Endothelial cell of umbilical vein (primary cell): ENCODE measurements around the gene BMPR1A.

Experiments used
- CTCF ChIP-seq, 2 donors: IDR thresholded peaks; 1 replicate in 1 of 2; 2 replicates in 1 of 2; pipeline ENCODE4 v1.5.1; 2011; ENCODE audit warnings: low read length in 2 of 2, mild to moderate bottlenecking in 2 of 2, moderate library complexity in 2 of 2, control low read depth in 1 of 2, inconsistent platforms in 1 of 2, low read depth in 1 of 2; ENCODE audit not compliant: insufficient read depth in 1 of 2; ENCODE audit errors: extremely low read depth in 1 of 2
- EZH2 ChIP-seq: IDR thresholded peaks from 2 replicates; pipeline ENCODE4 v1.6.1; 2012; ENCODE audit warnings: borderline replicate concordance, low read depth, mild to moderate bottlenecking, moderate library complexity, low read length, inconsistent platforms; ENCODE audit not compliant: severe bottlenecking
- FOS ChIP-seq: IDR thresholded peaks from 2 replicates; pipeline ENCODE4 v1.6.1; 2011; ENCODE audit warnings: mild to moderate bottlenecking, low read length, moderate library complexity, borderline replicate concordance; ENCODE audit not compliant: insufficient read depth
- GATA2 ChIP-seq: IDR thresholded peaks from 2 replicates; pipeline ENCODE4 v1.7.0; 2011; ENCODE audit warnings: low read depth, mild to moderate bottlenecking, moderate library complexity, mixed read lengths, low read length; ENCODE audit not compliant: insufficient read length, insufficient read depth
- MYC ChIP-seq: IDR thresholded peaks from one replicate; pipeline ENCODE4 v1.6.1; 2011; ENCODE audit warnings: mild to moderate bottlenecking, low read depth, low read length
- POLR2A ChIP-seq: IDR thresholded peaks from 2 replicates; pipeline ENCODE4 v1.6.1; 2012; ENCODE audit warnings: low read depth, mild to moderate bottlenecking, control low read depth, low read length
- POLR2AphosphoS5 ChIP-seq: IDR thresholded peaks from 2 replicates; pipeline ENCODE4 v1.6.1; 2012; ENCODE audit warnings: low read depth, mild to moderate bottlenecking, control low read depth, low read length, moderate library complexity; ENCODE audit not compliant: insufficient read depth

- no peak for TF ChIP-seq POLR2AphosphoS5
- TF ChIP-seq FOS: no peak
- no peak for TF ChIP-seq CTCF (IDR thresholded peaks at IDR 0.05; ENCODE audit: extremely low read depth in 1 of 2, insufficient read depth in 1 of 2, low read depth in 1 of 2, low read length in 2 of 2)
- no peak for TF ChIP-seq EZH2
- no peak for TF ChIP-seq POLR2A
- no peak for TF ChIP-seq GATA2
- TF ChIP-seq MYC: no peak
Measured at GRCh38 chr10:86851328-86852207, 95.1 kb downstream of the BMPR1A start.
